ENCODE measurements around the gene PROC.

The PROC gene

GRCh38 chr2:127410871-127411652 is 7.2 kb upstream of the PROC start:
- TF ChIP-seq ZFX (IDR thresholded peaks at IDR 0.05; ENCODE audit: borderline replicate concordance) (no peak), CTCF (IDR thresholded peaks at IDR 0.05) (no peak)
- H3K27ac ChIP-seq = no peak overlapping the region

DNA sequence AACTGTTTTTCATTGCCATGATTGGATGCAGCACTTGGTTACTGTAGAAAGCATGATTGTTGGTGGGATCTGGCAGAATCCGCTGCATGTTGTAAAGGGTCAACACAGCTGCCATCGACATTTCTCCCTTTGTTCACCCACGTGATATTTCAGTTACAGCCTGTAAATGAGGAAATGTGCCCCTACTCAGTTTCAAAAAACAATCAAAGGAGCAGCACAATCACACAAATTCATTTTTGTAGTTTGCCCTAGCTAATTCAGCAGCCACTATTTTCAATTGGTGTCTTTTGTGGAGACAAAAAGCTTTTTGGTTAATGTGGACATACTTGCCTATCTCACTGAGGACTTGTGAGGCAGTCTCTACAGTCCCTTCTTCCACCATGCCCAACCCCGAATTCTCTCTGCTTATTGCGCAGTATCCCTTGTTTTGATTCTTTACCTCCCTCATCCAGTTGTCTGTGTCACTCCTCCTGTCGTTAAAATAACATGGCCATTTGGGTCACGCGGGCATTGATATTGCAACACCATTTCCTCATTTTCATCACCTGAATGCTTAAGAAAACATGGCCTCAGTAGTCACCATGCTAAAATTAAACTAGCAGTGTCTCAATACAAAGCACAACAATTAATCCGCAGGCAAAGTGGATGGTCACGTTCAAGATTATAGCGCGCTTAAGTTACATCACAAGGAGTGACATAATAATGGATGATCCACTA is 6.4 kb upstream of the PROC start:
- no peak overlapping the region for H3K27ac ChIP-seq
- TF ChIP-seq CTCF (IDR thresholded peaks at IDR 0.05) = no peak
- TF ChIP-seq ZFX (IDR thresholded peaks at IDR 0.05; ENCODE audit: borderline replicate concordance) = no peak

DNA sequence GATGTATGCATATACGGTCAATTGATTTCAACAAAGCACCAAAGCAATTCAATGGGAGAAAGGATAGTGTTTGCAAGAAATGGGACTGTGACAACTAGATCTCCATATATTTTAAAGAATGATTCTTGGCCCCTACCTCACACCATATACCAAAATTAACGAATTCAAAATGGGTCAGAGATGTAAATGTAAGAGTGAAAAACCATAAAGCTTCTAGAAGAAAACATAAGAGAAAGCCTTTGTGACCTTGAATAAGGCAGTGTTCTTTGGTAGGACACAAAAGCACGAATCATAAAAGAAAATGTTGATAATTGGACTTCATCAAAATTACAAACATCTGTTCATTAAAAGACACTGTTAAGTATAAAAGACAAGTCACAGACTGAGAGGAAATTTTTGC is 5.0 kb upstream of the PROC start:
- H3K27ac ChIP-seq = no peak overlapping the region
- no peak for TF ChIP-seq CTCF (IDR thresholded peaks at IDR 0.05)
- no peak for TF ChIP-seq ZFX (IDR thresholded peaks at IDR 0.05; ENCODE audit: borderline replicate concordance)

DNA sequence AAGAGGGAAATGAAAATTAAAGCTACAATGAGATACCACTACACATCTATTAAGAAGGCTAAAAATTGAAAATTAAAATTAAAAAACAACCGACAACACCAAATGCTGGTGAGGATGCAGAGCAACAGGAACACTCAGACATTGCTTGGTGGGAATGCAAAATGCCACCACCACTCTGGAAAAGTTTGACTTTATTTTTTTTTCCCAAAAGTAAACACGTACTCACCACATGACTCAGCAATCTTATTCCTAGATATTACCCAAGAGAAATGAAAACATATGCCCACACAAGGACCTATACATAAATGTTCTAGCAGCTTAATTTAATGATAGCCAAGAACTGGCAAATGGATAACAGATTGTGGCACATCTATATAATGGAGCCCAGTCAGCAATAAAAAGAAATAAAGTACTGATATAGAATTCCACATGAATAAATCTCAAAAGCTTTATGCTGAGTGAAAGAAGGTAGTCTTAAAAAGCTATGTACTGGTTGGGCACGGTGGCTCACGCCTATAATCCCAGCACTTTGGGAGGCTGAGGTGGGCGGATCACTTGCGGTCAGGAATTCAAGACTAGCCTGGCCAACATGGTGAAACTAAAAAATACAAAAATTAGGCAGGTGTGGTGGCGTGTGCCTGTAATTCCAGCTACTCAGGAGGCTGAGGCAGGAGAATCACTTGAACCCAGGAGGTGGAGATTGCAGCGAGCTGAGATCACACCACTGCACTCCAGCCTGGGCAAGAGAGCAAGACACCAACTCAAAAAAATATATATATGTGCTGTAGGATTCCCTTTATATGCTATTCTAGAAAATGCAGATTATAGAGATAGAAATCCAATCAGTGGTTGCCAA is 4.2 kb upstream of the PROC start:
- TF ChIP-seq ZFX (IDR thresholded peaks at IDR 0.05; ENCODE audit: borderline replicate concordance) = no peak
- no peak for TF ChIP-seq CTCF (IDR thresholded peaks at IDR 0.05)
- no peak overlapping the region for H3K27ac ChIP-seq

DNA sequence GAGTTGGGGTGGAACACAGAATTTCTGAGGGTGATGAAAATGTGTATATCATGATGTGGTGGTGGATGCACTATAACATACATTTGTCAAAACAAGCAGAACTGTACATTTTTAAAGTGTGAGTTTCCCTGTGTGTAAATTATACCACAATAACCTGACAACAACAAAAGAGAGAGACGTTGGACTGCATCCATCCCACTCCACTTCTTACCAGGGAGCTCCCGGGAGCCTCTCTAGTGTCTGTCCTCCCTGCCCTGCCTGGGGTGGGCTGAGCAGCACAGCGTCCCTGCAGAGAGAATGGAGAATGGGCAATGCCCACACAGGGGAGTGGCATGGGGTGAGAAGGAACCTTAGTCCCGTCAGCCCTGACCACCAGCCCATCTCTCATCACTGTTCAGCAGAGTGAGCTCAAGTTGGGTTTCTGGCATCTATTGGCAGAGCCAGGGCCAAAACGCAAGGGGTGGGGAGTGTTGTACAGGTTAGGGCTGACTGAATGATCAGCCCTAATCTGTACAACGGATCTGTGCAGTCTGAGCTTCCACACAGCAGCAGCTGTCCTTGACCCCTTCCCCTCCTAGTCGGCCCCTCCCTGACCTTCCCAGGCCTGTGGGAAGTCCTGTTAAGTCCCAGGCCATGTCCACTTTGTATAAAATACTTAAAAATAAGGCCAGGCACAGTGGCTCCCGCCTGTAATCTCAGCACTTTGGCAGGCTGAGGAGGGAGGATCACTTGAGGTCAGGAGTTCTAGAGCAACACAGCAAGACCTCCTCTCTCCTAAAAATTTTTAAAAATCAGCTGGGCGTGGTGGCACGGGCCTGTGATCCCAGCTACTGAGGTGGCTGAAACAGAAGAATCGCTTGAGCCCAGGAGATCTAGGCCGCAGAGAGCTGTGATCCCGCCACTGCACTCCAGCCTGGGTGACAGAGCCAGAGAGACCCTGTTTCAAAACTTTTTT is 3.3 kb upstream of the PROC start:
- TF ChIP-seq CTCF (IDR thresholded peaks at IDR 0.05) = no peak
- TF ChIP-seq ZFX (IDR thresholded peaks at IDR 0.05; ENCODE audit: borderline replicate concordance) = no peak
- no peak overlapping the region for H3K27ac ChIP-seq

All from 22Rv1 (cell line).